Hematopoietic multipotent progenitor cell treated with erythropoietin and hydrocortisone succinate and interleukin-3 and kit ligand, for 8 days (in vitro differentiated cells): Measurements from ENCODE around the gene TMEM88.
A peak's percentile ranks its signal among the peaks of the same experiment; 100 is the strongest.

Experiments
- DNase-seq: peaks from one replicate; pipeline ENCODE4 v3.0.0-alpha.2; 2015

Gene TMEM88

GRCh38 chr17:7845359-7846062, 9.4 kb upstream of the TMEM88 start:
- DNase-seq = no peak

DNA sequence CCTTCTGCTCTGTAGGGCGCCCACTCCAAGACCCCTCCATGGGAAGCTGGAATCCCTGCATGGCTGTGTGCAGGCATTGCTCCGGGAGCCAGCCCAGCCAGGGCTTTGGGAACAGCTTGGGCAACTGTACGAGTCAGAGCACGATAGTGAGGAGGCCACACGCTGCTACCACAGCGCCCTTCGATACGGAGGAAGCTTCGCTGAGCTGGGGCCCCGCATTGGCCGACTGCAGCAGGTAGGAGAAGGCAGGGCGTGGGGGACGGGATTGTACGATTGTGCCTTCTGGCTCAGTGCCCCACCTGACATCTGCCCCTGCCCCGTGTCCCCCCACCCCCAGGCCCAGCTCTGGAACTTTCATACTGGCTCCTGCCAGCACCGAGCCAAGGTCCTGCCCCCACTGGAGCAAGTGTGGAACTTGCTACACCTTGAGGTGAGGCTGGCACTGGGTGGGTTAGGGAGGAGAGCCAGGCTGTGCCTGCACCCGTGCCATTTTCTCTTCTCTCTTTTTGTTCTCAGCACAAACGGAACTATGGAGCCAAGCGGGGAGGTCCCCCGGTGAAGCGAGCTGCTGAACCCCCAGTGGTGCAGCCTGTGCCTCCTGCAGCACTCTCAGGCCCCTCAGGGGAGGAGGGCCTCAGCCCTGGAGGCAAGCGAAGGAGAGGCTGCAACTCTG, 8.7 kb upstream of the TMEM88 start:
- DNase-seq = no peak

DNA sequence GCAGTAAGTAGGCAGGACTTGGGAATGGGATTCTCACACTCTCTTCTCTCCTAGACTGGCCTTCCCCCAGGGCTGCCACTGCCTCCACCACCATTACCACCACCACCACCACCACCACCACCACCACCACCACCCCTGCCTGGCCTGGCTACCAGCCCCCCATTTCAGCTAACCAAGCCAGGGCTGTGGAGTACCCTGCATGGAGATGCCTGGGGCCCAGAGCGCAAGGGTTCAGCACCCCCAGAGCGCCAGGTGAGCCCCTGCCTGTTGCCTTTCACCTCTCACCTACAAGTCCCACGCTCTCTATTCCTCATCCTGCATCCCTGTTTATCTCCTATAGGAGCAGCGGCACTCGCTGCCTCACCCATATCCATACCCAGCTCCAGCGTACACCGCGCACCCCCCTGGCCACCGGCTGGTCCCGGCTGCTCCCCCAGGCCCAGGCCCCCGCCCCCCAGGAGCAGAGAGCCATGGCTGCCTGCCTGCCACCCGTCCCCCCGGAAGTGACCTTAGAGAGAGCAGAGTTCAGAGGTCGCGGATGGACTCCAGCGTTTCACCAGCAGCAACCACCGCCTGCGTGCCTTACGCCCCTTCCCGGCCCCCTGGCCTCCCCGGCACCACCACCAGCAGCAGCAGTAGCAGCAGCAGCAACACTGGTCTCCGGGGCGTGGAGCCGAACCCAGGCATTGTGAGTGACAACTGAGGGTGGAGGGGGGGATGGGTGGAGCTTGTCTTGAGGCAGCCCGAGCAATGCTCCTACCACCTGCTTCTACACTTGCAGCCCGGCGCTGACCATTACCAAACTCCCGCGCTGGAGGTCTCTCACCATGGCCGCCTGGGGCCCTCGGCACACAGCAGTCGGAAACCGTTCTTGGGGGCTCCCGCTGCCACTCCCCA, 7.9 kb upstream of the TMEM88 start:
- no peak for DNase-seq

DNA sequence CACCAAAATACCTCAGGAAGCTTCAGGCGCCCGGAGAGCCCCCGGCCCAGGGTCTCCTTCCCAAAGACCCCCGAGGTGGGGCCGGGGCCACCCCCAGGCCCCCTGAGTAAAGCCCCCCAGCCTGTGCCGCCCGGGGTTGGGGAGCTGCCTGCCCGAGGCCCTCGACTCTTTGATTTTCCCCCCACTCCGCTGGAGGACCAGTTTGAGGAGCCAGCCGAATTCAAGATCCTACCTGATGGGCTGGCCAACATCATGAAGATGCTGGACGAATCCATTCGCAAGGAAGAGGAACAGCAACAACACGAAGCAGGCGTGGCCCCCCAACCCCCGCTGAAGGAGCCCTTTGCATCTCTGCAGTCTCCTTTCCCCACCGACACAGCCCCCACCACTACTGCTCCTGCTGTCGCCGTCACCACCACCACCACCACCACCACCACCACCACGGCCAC, 6.7 kb upstream of the TMEM88 start:
- DNase-seq = no peak

GRCh38 chr17:7848739-7849129, 6.1 kb upstream of the TMEM88 start:
- no peak for DNase-seq

- no peak for DNase-seq
Measured at GRCh38 chr17:7849130-7849750, 5.6 kb upstream of the TMEM88 start.

DNA sequence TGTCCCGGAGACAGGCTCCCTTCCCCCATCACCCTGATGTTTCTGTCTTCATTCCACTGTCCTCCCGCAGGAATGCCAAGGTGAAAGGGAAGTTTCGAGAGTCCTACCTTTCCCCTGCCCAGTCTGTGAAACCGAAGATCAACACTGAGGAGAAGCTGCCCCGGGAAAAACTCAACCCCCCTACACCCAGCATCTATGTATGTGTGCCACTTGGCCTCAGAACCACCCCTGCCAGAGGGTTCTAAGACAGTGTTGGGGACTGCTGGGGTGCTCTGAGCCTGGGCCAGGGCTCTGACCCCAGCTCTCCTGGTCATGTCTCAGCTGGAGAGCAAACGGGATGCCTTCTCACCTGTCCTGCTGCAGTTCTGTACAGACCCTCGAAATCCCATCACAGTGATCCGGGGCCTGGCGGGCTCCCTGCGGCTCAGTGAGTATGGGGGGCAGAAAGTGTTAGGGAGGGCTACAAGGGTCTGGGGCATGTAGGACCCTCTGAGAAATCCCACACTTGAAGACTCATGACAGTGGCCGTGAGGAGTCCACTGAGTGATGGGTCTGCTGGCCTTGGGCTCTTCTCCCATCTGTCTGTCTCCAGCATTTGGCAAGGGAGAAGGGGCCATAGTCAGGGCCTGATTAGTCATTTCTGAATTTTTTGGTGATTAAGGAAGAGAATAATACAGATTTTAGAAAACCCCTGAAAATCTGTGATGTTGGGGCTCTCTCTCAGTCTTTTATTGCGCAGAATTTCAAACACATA, 4.9 kb upstream of the TMEM88 start:
- no peak for DNase-seq

DNA sequence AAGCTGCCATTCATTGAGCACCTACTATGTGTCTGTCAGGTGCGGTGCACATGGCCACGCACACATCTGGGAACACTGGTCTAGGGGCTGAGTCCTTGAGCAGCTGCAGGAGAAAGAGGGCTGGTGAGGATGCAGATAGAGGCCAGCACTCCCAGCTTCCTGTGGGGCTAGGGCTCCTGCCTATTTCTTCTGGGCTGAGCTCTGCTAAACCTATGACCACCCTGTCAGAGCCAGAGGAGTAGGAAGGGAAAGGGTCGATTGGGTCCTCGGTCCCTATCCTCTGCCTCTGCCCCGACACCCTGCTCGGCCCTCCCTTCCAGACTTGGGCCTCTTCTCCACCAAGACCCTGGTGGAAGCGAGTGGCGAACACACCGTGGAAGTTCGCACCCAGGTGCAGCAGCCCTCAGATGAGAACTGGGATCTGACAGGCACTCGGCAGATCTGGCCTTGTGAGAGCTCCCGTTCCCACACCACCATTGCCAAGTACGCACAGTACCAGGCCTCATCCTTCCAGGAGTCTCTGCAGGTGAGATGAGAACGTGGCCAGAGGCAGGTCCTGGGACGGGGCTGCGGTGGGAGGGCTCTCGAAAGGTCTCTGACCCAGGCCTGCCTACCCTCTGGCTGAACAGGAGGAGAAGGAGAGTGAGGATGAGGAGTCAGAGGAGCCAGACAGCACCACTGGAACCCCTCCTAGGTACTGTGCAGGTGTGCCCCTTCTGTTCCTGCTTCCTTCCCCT, 4.0 kb upstream of the TMEM88 start:
- DNase-seq = no peak

DNA sequence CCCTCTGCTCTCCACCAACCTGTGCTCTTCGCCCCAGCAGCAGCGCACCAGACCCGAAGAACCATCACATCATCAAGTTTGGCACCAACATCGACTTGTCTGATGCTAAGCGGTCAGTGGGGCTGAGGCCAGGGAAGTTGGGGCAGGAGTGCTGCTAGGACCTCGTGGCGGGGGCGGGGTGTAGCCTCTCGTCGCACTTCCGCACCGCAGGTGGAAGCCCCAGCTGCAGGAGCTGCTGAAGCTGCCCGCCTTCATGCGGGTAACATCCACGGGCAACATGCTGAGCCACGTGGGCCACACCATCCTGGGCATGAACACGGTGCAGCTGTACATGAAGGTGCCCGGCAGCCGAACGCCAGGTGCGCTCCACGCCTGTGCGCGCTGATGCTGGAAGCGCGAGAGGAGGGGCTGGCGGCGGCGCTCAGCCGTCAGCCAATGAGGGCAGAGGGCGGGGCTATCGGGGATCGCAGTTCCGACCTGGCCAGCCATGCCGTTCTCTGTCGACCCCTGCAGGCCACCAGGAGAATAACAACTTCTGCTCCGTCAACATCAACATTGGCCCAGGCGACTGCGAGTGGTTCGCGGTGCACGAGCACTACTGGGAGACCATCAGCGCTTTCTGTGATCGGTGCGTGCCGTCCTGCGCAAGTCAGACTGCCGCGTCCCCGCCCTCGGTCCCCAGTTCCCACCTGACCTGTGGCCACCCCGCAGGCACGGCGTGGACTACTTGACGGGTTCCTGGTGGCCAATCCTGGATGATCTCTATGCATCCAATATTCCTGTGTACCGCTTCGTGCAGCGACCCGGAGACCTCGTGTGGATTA, 3.2 kb upstream of the TMEM88 start:
- peak; percentile 88 for DNase-seq

- DNase-seq = no peak
Measured at GRCh38 chr17:7852262-7852670, 2.6 kb upstream of the TMEM88 start.

GRCh38 chr17:7852919-7853690, 1.8 kb upstream of the TMEM88 start:
- DNase-seq = no peak

DNA sequence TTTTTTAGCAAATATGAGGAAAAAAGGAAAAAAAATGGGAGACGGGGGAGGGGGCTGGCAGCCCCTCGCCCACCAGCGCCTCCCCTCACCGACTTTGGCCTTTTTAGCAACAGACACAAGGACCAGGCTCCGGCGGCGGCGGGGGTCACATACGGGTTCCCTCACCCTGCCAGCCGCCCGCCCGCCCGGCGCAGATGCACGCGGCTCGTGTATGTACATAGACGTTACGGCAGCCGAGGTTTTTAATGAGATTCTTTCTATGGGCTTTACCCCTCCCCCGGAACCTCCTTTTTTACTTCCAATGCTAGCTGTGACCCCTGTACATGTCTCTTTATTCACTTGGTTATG, 1.2 kb upstream of the TMEM88 start:
- no peak for DNase-seq

GRCh38 chr17:7854078-7854777, 638 bp upstream of the TMEM88 start:
- no peak for DNase-seq

DNA sequence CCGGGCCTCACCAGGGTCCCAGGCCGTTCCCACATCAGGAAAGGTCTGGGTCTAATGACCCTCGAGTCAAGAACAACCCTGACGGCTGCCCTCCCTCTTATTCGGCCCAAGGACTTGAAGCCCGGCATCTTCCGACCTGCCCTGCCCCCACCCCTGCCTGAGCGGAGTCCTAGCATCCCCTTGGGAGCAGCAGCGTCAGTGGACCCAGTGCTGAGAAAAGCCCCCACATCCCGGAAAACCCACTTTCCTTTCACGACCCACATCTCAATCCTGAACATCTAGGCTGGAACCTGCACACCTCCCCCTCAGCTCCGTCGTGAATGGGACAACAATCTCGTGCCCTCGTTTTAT, 769 bp downstream of the TMEM88 start:
- no peak for DNase-seq

GRCh38 chr17:7856011-7856810, 1.3 kb downstream of the TMEM88 start:
- peak; percentile 90 for DNase-seq

DNA sequence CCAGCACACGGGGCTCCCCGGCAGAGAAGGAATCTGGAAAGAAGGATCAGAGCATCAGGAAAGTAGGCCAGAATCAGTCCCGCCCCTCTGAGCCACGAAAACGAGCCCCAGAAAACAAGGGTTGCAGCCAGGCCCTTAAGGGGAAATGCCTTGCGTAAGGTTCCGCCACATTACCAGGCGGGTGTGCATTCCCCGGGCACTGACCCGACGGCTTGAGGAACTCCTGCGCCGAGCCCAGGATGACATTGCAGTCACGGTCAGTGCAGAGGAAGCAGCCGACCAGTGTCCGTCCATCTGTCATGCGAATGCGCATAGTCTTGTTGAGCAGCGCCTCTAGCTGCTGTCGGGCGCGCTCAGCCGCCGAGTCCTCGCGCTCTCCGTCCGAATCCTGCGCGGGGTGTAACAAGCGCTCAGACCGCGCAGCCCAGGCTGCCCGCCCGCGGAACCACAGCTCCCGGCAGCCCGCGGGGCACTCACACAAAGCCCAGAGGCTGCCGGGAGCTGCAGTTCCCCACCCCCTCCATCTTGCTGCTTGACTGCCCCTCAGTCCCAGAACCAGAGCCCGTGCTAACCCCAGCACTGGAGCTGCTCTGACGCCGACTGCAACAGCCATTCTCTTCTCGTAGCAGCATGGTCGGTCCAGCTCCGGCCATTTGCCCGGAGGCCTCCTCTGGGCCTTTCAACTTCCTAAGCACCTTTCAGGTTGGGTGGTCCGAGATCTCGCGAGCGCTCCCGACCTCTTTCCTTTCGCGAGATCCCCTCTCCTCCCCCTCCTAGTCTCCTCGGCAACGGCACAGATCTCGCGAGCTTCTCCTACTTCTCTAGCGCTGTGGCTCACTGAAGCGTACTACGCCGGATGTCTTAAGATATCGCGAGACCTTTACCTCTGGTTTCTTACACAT, 2.2 kb downstream of the TMEM88 start, which contains the start of gene NAA38:
Gene NAA38 (minus strand): TSS at position 749 of the 902 bp plus-strand sequence. CDS start 96 bp downstream, at position 653.
- DNase-seq = peak; percentile 99
